HG03520 (cell line): ENCODE measurements around the gene SEC24D.
"Not testable (repeated sequence)": the region's sequence is repeated elsewhere in the genome, so short reads cannot be mapped to it uniquely, and the experiment has no call there.

Experiments
- ATAC-seq: cut with Tn5 transposase; IDR thresholded peaks from one replicate; pipeline ENCODE4 v1.9.1; 2021; ENCODE audit warnings: mild to moderate bottlenecking, moderate library complexity; ENCODE audit not compliant: unreplicated experiment

Gene SEC24D

GRCh38 chr4:118835571-118836300 is at the start of gene SEC24D:
Gene SEC24D, minus strand, starts transcription at chr4:118836126. Its CDS starts 2,430 bp downstream, at chr4:118833696.
- peak; percentile 57 for ATAC-seq

DNA sequence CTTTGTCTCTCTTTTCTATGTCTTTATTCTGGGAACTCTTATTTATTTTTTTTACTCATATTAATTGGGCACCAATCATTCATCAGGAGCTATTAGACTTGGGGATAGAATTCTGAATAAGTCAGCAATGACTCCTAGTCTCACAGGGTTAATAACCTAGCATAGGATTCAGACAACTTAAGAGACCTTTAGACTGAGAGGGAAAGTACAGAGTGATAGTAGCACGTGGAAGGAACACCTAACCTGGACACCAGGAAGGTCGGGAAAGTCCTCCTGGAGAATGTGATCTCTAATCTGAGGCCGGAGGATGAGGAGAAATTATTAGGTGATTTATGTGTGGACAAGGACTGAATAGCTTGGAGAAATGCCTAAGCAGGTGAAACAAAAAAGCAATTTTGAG is 48.8 kb upstream of the SEC24D start:
- no peak for ATAC-seq

- no peak for ATAC-seq
Measured at GRCh38 chr4:118883861-118884260, 47.9 kb upstream of the SEC24D start.

DNA sequence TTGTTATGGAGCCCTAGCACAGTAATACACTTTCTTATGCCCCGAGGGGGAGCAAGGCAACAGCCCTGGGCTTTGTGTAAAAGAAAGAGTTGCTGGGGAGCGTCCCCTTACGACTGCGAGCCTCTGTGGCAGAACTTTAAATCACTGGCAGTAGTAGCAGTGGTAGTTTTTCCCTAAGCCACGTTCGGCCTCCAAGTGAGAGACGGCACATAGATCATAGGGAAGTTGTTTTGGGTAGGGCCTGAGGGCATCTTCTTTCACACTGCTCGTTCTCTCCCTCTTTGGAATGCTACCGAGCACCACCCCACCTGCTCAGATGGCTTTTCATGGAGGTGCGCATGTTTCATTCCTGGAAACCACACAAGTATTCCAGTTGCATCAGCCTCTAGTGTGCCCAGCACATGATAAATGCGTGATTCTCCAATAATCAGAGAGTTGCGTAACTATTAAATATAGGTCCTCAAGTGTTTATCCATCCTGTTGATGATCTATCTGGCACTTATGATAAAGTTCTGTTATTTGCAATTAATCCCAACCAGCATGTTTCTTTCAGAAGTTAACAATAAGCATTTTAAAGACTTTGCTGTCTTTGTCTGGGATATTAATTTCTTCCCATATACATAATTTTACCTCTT is 45.7 kb upstream of the SEC24D start:
- ATAC-seq = no peak

GRCh38 chr4:118879409-118879808 is 43.5 kb upstream of the SEC24D start:
- no peak for ATAC-seq

- ATAC-seq = not testable (repeated sequence)
Measured at GRCh38 chr4:118878507-118878906, 42.6 kb upstream of the SEC24D start.

DNA sequence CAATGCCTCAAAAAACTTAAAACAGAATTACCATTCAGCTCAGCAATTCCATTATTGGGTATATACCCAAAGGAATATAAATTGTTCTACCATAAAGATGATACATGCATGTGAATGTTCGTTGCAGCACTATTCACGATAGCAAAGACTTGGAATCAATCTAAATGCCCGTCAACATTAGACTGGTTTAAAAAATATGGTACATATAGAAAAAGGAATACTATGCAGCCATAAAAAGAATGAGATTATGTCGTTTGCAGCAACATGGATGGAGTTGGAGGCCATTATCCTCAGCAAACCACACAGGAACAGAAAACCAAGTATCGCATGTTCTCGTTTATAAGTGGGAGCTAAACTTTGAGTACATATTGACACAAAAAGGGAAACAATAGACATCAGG is 41.9 kb upstream of the SEC24D start:
- no peak for ATAC-seq

- ATAC-seq = no peak
Measured at GRCh38 chr4:118872181-118872580, 36.3 kb upstream of the SEC24D start.

- no peak for ATAC-seq
Measured at GRCh38 chr4:118869808-118870342, 33.9 kb upstream of the SEC24D start.

GRCh38 chr4:118867311-118868067 is 31.6 kb upstream of the SEC24D start:
- no peak for ATAC-seq

DNA sequence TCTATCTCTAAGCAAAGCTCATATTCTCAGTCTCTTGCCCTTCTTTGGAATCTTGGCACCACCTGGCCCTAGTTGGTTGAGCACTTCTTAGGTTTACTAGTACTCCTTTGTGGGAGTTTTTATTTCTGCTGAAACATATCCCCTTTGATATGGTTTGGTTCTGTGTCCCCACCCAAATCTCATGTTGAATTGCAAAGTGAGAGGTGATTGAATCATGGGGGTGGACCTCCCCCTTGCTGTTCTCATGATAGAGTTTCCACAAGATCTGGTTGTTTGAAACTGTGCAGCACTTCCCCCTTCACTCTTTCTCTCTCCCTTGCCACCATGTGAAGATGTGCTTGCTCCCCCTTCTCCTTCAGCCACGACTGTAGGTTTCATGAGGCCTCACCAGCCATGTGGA is 30.5 kb upstream of the SEC24D start:
- ATAC-seq = no peak

GRCh38 chr4:118865091-118865708 is 29.3 kb upstream of the SEC24D start:
- peak; percentile 74 for ATAC-seq

DNA sequence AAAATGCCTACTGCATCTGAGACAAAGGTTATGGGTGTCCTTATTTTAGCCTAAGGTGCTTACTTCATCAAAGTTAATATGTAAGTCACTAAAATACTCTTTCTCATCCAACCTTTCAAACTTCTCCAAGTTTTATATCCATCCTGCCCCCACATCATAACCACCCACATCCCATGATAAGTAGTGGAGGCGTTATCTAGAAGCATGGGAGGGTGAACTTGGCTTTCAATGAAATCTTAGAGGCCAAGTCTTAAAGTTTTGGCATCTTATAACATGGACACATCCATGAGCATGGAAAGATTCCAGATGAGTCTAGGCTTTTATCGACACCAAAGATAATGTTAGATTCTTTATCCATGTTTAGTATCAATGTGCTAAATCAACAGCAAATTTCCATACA is 22.9 kb upstream of the SEC24D start:
- ATAC-seq = no peak

DNA sequence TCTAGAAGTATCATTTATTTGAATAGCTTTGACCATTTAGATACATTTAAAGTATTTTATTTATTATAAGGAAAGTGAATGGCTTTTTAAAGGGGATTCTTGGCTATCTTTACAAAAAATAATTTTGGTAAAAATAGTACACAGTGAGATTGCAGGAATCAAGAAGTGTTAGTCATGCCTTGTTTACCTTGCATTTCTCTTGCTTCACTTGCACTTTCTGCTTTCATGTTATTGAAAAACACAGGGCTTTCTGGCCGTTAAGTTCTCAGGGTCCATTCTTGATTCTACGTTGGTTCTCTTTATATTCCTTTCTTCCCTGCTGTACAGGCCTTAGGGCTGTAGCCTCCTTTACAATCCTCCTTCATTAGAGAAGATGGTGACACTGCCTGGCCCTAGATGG is 21.8 kb upstream of the SEC24D start:
- no peak for ATAC-seq

GRCh38 chr4:118850488-118851173 is 14.7 kb upstream of the SEC24D start:
- peak; percentile 73 for ATAC-seq

- ATAC-seq = no peak
Measured at GRCh38 chr4:118849867-118850487, 14.1 kb upstream of the SEC24D start.

DNA sequence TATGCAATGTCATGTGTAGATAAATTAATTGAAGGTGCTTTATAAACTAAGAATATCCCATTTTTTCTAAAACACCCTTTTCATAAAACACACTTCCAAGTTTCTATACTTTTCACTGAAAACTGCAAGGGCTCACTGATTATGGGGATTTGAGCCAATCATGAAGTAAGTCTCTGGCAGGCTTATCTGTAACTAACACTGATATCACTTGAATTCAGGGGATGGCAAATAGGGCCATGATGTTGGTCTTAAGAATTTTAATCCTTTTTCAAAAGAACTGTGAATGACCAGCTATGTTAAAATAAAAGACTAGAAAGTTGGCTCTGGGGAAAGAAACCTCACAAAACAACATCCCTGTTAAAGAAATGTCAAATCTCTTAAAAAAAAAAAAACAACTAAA is 13.0 kb upstream of the SEC24D start:
- ATAC-seq = no peak

- no peak for ATAC-seq
Measured at GRCh38 chr4:118848242-118848641, 12.3 kb upstream of the SEC24D start.

DNA sequence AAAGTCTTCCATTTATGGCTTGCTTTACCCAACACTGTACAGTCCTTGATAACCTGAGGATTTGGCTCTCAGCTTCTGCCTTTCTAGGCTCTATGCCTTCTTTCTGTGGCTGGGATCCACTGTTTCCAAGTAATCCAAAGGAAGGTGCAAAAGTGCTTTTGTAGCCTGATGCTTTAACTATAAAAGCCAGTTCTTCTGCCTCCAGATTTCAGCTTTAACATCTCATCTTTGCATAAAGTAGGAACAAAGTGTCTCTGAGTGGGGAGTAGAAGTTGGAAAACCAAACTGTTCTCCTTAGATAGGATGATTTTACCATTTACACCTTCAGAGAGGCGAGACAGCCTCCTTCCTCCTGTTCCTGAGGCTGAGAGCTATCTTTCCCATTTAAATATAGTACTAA is 11.1 kb upstream of the SEC24D start:
- ATAC-seq = no peak

- ATAC-seq = no peak
Measured at GRCh38 chr4:118845552-118846050, 9.7 kb upstream of the SEC24D start.
